ENCODE data around the gene CASP9.
"Not testable (repeated sequence)": the region's sequence is repeated elsewhere in the genome, so short reads cannot be mapped to it uniquely, and the experiment has no call there.

Gene CASP9

GRCh38 chr1:15466955-15467625 lies 56.9 kb downstream of the CASP9 start:
- not testable (repeated sequence) for DNase-seq

- no peak for DNase-seq
These were observed 58.3 kb downstream of the CASP9 start for GRCh38 chr1:15465674-15466073.

GRCh38 chr1:15463926-15464322 lies 60.1 kb downstream of the CASP9 start:
- DNase-seq, result not testable (repeated sequence)

GRCh38 chr1:15463064-15463800 lies 60.8 kb downstream of the CASP9 start:
- DNase-seq, result peak; percentile 48

GRCh38 chr1:15460708-15461095 lies 63.3 kb downstream of the CASP9 start:
- DNase-seq, result no peak

GRCh38 chr1:15459771-15460707 lies 64.0 kb downstream of the CASP9 start:
- DNase-seq, result peak; percentile 1

GRCh38 chr1:15458388-15458787 lies 65.6 kb downstream of the CASP9 start:
- not testable (repeated sequence) for DNase-seq

GRCh38 chr1:15457585-15457984 lies 66.4 kb downstream of the CASP9 start:
- no peak for DNase-seq

- DNase-seq, result no peak
These were observed 67.6 kb downstream of the CASP9 start, which contains the start of gene CELA2A for GRCh38 chr1:15456313-15456954. Gene CELA2A (plus strand): TSS chr1:15456732. CDS start chr1:15456754, 22 bp downstream.

GRCh38 chr1:15455522-15455921 lies 68.5 kb downstream of the CASP9 start:
- DNase-seq, result no peak

GRCh38 chr1:15454256-15454655 lies 69.8 kb downstream of the CASP9 start:
- no peak for DNase-seq

GRCh38 chr1:15453734-15454133 lies 70.3 kb downstream of the CASP9 start:
- no peak for DNase-seq

- no peak for DNase-seq
These were observed 71.0 kb downstream of the CASP9 start for GRCh38 chr1:15452866-15453571.

- DNase-seq, result no peak
These were observed 71.8 kb downstream of the CASP9 start for GRCh38 chr1:15452216-15452615.

- DNase-seq, result no peak
These were observed 72.8 kb downstream of the CASP9 start for GRCh38 chr1:15451014-15451722.

GRCh38 chr1:15449567-15449966 lies 74.4 kb downstream of the CASP9 start:
- DNase-seq, result no peak

GRCh38 chr1:15448877-15449462 lies 75.0 kb downstream of the CASP9 start:
- DNase-seq, result no peak

GRCh38 chr1:15446212-15446611 lies 77.8 kb downstream of the CASP9 start:
- no peak for DNase-seq

GRCh38 chr1:15445390-15446122 lies 78.5 kb downstream of the CASP9 start:
- no peak for DNase-seq
